ENCODE data around the gene DNAH12.

DNA sequence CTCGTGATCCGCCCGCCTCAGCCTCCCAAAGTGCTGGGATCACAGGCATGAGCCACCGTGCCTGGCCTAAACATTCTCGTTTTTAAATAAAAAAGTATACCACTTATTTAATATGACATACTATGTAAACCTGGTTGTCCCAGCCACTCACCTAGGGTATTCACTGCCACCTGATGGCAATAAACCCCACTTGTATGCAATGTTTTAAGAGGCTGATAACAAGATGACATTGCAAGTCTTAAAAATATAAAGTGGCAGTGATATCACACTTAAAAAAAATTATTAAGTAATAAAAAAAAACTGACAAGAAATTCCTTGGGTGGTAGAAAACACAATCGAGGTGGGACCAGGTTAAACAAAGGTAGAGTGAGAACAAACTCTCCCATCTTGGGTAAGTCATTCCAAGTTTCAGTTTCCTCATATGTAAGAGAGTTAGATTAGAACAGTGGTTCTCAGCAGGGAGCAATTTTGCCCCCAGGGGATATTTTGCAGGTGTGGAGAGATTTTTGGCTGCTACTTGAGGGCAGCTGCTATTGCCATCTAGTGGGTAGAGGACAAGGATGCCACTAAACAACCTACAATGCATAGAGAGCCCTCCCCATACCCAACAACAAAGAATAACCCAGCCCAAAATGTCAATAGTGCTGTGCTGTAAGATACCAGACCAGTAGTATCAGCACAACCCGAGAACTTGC, 38.5 kb upstream of the DNAH12 start:
- TF ChIP-seq, protein P1, sequence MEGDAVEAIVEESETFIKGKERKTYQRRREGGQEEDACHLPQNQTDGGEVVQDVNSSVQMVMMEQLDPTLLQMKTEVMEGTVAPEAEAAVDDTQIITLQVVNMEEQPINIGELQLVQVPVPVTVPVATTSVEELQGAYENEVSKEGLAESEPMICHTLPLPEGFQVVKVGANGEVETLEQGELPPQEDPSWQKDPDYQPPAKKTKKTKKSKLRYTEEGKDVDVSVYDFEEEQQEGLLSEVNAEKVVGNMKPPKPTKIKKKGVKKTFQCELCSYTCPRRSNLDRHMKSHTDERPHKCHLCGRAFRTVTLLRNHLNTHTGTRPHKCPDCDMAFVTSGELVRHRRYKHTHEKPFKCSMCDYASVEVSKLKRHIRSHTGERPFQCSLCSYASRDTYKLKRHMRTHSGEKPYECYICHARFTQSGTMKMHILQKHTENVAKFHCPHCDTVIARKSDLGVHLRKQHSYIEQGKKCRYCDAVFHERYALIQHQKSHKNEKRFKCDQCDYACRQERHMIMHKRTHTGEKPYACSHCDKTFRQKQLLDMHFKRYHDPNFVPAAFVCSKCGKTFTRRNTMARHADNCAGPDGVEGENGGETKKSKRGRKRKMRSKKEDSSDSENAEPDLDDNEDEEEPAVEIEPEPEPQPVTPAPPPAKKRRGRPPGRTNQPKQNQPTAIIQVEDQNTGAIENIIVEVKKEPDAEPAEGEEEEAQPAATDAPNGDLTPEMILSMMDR (IDR thresholded peaks at IDR 0.05): no peak; the same call in 2 of the 3 replicates
- TF ChIP-seq JUNB (IDR thresholded peaks at IDR 0.05) (no peak), CBX8 (IDR thresholded peaks at IDR 0.05) (no peak), POLR2A (IDR thresholded peaks at IDR 0.05; ENCODE audit: low read length) (no peak), ZFP36 (IDR thresholded peaks at IDR 0.05; ENCODE audit: borderline replicate concordance, partially characterized antibody) (no peak), RFX5 (IDR thresholded peaks at IDR 0.05) (no peak), RNF2 (IDR thresholded peaks at IDR 0.05; ENCODE audit: borderline replicate concordance, low read depth) (no peak), POLR2AphosphoS2 (conservative IDR thresholded peaks at IDR 0.05; ENCODE audit: low read length) (no peak), MAZ (IDR thresholded peaks at IDR 0.05; ENCODE audit: borderline replicate concordance, low read depth, low read length) (no peak), JUN (IDR thresholded peaks at IDR 0.05) (no peak), CHD2 (IDR thresholded peaks at IDR 0.05; ENCODE audit: low read length, partially characterized antibody) (no peak)
- TF ChIP-seq, protein P2, sequence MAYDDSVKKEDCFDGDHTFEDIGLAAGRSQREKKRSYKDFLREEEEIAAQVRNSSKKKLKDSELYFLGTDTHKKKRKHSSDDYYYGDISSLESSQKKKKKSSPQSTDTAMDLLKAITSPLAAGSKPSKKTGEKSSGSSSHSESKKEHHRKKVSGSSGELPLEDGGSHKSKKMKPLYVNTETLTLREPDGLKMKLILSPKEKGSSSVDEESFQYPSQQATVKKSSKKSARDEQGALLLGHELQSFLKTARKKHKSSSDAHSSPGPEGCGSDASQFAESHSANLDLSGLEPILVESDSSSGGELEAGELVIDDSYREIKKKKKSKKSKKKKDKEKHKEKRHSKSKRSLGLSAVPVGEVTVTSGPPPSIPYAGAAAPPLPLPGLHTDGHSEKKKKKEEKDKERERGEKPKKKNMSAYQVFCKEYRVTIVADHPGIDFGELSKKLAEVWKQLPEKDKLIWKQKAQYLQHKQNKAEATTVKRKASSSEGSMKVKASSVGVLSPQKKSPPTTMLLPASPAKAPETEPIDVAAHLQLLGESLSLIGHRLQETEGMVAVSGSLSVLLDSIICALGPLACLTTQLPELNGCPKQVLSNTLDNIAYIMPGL (CRISPR knock-in tag; IDR thresholded peaks at IDR 0.05; ENCODE audit: borderline replicate concordance): no peak
- TF ChIP-seq, protein P3, sequence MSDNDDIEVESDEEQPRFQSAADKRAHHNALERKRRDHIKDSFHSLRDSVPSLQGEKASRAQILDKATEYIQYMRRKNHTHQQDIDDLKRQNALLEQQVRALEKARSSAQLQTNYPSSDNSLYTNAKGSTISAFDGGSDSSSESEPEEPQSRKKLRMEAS (IDR thresholded peaks at IDR 0.05): no peak
- TF ChIP-seq, protein P4, sequence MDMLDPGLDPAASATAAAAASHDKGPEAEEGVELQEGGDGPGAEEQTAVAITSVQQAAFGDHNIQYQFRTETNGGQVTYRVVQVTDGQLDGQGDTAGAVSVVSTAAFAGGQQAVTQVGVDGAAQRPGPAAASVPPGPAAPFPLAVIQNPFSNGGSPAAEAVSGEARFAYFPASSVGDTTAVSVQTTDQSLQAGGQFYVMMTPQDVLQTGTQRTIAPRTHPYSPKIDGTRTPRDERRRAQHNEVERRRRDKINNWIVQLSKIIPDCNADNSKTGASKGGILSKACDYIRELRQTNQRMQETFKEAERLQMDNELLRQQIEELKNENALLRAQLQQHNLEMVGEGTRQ (IDR thresholded peaks at IDR 0.05): no peak

All from A549 (cell line).